ENCODE data around the gene CCDC192. TPM values are rescaled to one million over a fixed set of nuclear protein-coding genes. Genes with fewer than 3 reads are reported as not detected.

CCDC192 gene
- total and polyA plus RNA-seq, 2 experiments from 2014 or later: 0.40 TPM; not detected in 1

GRCh38 chr5:127680595-127680994 is 22.6 kb upstream of the CCDC192 start:
- H2AFZ ChIP-seq: no peak overlapping the region
- no peak overlapping the region for H3K27ac Mint-ChIP-seq

More at GRCh38 chr5:127680595-127680994, 22.6 kb upstream of the CCDC192 start:
- no peaks in the 10 kb centered on the region for H3K27me3 Mint-ChIP-seq (ENCODE audit: insufficient read depth, low read depth, poor library complexity)
- ATAC-seq (no peak), DNase-seq (ENCODE audit: low spot score) (no peak)
- TF ChIP-seq JUNB (IDR thresholded peaks at IDR 0.05; ENCODE audit: unreplicated experiment) (no peak), REST (IDR thresholded peaks at IDR 0.05; ENCODE audit: unreplicated experiment) (no peak), EZH2phosphoT487 (IDR thresholded peaks at IDR 0.05; ENCODE audit: unreplicated experiment) (no peak), ZNF462 (CRISPR knock-in tag; IDR thresholded peaks at IDR 0.05) (no peak), POLR2AphosphoS5 (IDR thresholded peaks at IDR 0.05; ENCODE audit: low read depth) (no peak), ETS1 (IDR thresholded peaks at IDR 0.05) (no peak), STAT1 (IDR thresholded peaks at IDR 0.05; ENCODE audit: unreplicated experiment) (no peak), CREB1 (CRISPR knock-in tag; IDR thresholded peaks at IDR 0.05; ENCODE audit: low read depth) (no peak), ZNF331 (CRISPR knock-in tag; IDR thresholded peaks at IDR 0.05; ENCODE audit: low read depth) (no peak)
- H3K4me1 ChIP-seq (ENCODE audit: insufficient read depth): no peaks in the 10 kb centered on the region
- no peaks in the 10 kb centered on the region for H3K4me1 Mint-ChIP-seq
- H3F3A ChIP-seq (replicated peaks; ENCODE audit: low read depth): no peaks in the 10 kb centered on the region
- no peak overlapping the region for H3K4me3 ChIP-seq
- no peak overlapping the region for H3K4me3 Mint-ChIP-seq
- H3K9me2 ChIP-seq (ENCODE audit: insufficient read depth): 0 out of 2 replicates have a peak, but pooled peaks cover 4% of the 10 kb centered on the region
- no peaks in the 10 kb centered on the region for H3K79me2 ChIP-seq (replicated peaks; ENCODE audit: insufficient read depth)
- H3K27ac ChIP-seq (ENCODE audit: low read depth): no peak overlapping the region
- no peaks in the 10 kb centered on the region; the same call in 1 of the 2 replicates for H3K36me3 ChIP-seq (ENCODE audit: insufficient read depth)
- no peaks in the 10 kb centered on the region for H3K9me3 Mint-ChIP-seq
- H3K4me2 ChIP-seq: no peak overlapping the region
- H4K20me1 ChIP-seq (replicated peaks; ENCODE audit: insufficient read depth): no peaks in the 10 kb centered on the region
- H3K36me3 Mint-ChIP-seq (ENCODE audit: low read depth): no peaks in the 10 kb centered on the region
- H3K27me3 ChIP-seq (ENCODE audit: insufficient read depth): no peaks in the 10 kb centered on the region
